ENCODE results near the gene PSMD6. TPM values are rescaled to one million over a fixed set of nuclear protein-coding genes. Genes with fewer than 3 reads are reported as not detected.

The PSMD6 gene
- total and polyA plus RNA-seq, 4 donors, result 59.1 to 78.9 (median 66.0) TPM

GRCh38 chr3:63968612-63969350, 54.5 kb downstream of the PSMD6 start:
- Histone ChIP-seq H3K4me3 (no peak overlapping the region), H3K9ac (ENCODE audit: insufficient read depth in 1 of 2, low read length in 2 of 2) (peak overlapping the region in 1 of 2 donors; percentile 65), H3K27ac (ENCODE audit: low read depth in 1 of 2, low read length in 1 of 2) (peak overlapping the region in 1 of 2 donors; percentile 75), H3K9me3 (ENCODE audit: control insufficient read depth in 4 of 4, insufficient read depth in 3 of 4, low read length in 3 of 4) (no peaks in the 10 kb centered on the region), H3K27me3 (ENCODE audit: control insufficient read depth in 3 of 3, insufficient read depth in 3 of 3, low read length in 2 of 3) (no peaks in the 10 kb centered on the region), H3K4me1 (ENCODE audit: control insufficient read depth in 5 of 5, insufficient read depth in 5 of 5, low read length in 5 of 5) (peaks cover 14 to 57% (median 44%) of the 10 kb centered on the region in 5 donors), H3K36me3 (ENCODE audit: control insufficient read depth in 4 of 4, insufficient read depth in 4 of 4, low read length in 4 of 4) (peaks cover 0 to 3% (median 0%) of the 10 kb centered on the region in 4 donors)
- no peak for TF ChIP-seq CTCF (IDR thresholded peaks at IDR 0.05; ENCODE audit: control extremely low read depth, extremely low read depth)
- 17 to 22% methylated on average over 3 of the region's 3 CpGs for WGBS, 2 donors
- DNase-seq, result no peak
- ATAC-seq (ENCODE audit: insufficient read depth, low FRiP score), result no peak

- Histone ChIP-seq H3K27ac (ENCODE audit: low read depth in 1 of 2, low read length in 1 of 2) (peak overlapping the region in 1 of 2 donors; percentile 88), H3K36me3 (ENCODE audit: control insufficient read depth in 4 of 4, insufficient read depth in 4 of 4, low read length in 4 of 4) (peaks cover 0 to 3% (median 0%) of the 10 kb centered on the region in 4 donors), H3K9ac (ENCODE audit: insufficient read depth in 1 of 2, low read length in 2 of 2) (peak overlapping the region in 1 of 2 donors; percentile 65), H3K4me3 (no peak overlapping the region), H3K27me3 (ENCODE audit: control insufficient read depth in 3 of 3, insufficient read depth in 3 of 3, low read length in 2 of 3) (no peaks in the 10 kb centered on the region), H3K9me3 (ENCODE audit: control insufficient read depth in 4 of 4, insufficient read depth in 3 of 4, low read length in 3 of 4) (no peaks in the 10 kb centered on the region), H3K4me1 (ENCODE audit: control insufficient read depth in 5 of 5, insufficient read depth in 5 of 5, low read length in 5 of 5) (peaks cover 10 to 58% (median 44%) of the 10 kb centered on the region in 5 donors)
- TF ChIP-seq CTCF (IDR thresholded peaks at IDR 0.05; ENCODE audit: control extremely low read depth, extremely low read depth), result no peak
- ATAC-seq (ENCODE audit: insufficient read depth, low FRiP score) (peak; percentile 61), DNase-seq (peak; percentile 64 to 82 (median 80))
- 9 to 11% methylated on average over 11 of the region's 11 CpGs for WGBS, 2 donors
These were observed 55.4 kb downstream of the PSMD6 start for GRCh38 chr3:63967675-63968611.

GRCh38 chr3:63966871-63967270, 56.4 kb downstream of the PSMD6 start:
- peak overlapping the region in 1 of 2 donors; percentile 52 for H3K27ac ChIP-seq (ENCODE audit: low read depth in 1 of 2, low read length in 1 of 2)
- no peak for ATAC-seq (ENCODE audit: insufficient read depth, low FRiP score)
- peaks cover 0 to 3% (median 0%) of the 10 kb centered on the region in 4 donors for H3K36me3 ChIP-seq (ENCODE audit: control insufficient read depth in 4 of 4, insufficient read depth in 4 of 4, low read length in 4 of 4)
- no peaks in the 10 kb centered on the region for H3K9me3 ChIP-seq (ENCODE audit: control insufficient read depth in 4 of 4, insufficient read depth in 3 of 4, low read length in 3 of 4)
- no peak overlapping the region for H3K9ac ChIP-seq (ENCODE audit: insufficient read depth in 1 of 2, low read length in 2 of 2)
- TF ChIP-seq CTCF (IDR thresholded peaks at IDR 0.05; ENCODE audit: control extremely low read depth, extremely low read depth), result no peak
- peaks cover 8 to 58% (median 39%) of the 10 kb centered on the region in 5 donors for H3K4me1 ChIP-seq (ENCODE audit: control insufficient read depth in 5 of 5, insufficient read depth in 5 of 5, low read length in 5 of 5)
- H3K27me3 ChIP-seq (ENCODE audit: control insufficient read depth in 3 of 3, insufficient read depth in 3 of 3, low read length in 2 of 3), result no peaks in the 10 kb centered on the region
- WGBS, 2 donors, result 97% methylated on average over 1 of the region's 1 CpG
- H3K4me3 ChIP-seq, result no peak overlapping the region
- no peak for DNase-seq

All from lung (tissue), 12 donors.